IMR-90 (cell line): ENCODE measurements around the gene CTDSPL.

Experiments
- BHLHE40 ChIP-seq: fragments of 150-350 bp; IDR thresholded peaks from 2 replicates; pipeline ENCODE4 v1.6.1; 2016; ENCODE audit warnings: mild to moderate bottlenecking, low read depth, low read length
- CEBPB ChIP-seq: IDR thresholded peaks from 2 replicates; pipeline ENCODE4 v1.6.1; 2012; ENCODE audit warnings: low read depth, low read length, improper control_type of control experiment
- FOS ChIP-seq: fragments of 150-350 bp; IDR thresholded peaks from 2 replicates; pipeline ENCODE4 v1.6.1; 2016; ENCODE audit warnings: low read depth, low read length
- MAZ ChIP-seq: IDR thresholded peaks from 2 replicates; pipeline ENCODE4 v1.6.1; 2012; ENCODE audit warnings: low read depth, mild to moderate bottlenecking, low read length, improper control_type of control experiment, moderate library complexity, borderline replicate concordance
- MXI1 ChIP-seq: IDR thresholded peaks from 2 replicates; pipeline ENCODE4 v1.6.1; 2012; ENCODE audit warnings: low read depth, mild to moderate bottlenecking, low read length, moderate library complexity, borderline replicate concordance
- POLR2A ChIP-seq: IDR thresholded peaks from 2 replicates; pipeline ENCODE4 v1.6.1; 2012; ENCODE audit warnings: mild to moderate bottlenecking, low read depth, low read length
- RAD21 ChIP-seq: IDR thresholded peaks from 2 replicates; pipeline ENCODE4 v1.6.1; 2012; ENCODE audit warnings: low read length, improper control_type of control experiment
- RCOR1 ChIP-seq: IDR thresholded peaks from 2 replicates; pipeline ENCODE4 v1.6.1; 2012; ENCODE audit warnings: mild to moderate bottlenecking, low read length, improper control_type of control experiment; ENCODE audit not compliant: insufficient replicate concordance
- SMC3 ChIP-seq: fragments of 150-350 bp; IDR thresholded peaks from 2 replicates; pipeline ENCODE4 v1.6.1; 2016; ENCODE audit warnings: low read depth, mild to moderate bottlenecking, antibody characterized with exemption, low read length, moderate library complexity
- TF ChIP-seq, protein P1 (sequence below): conservative IDR thresholded peaks from 2 replicates; pipeline ENCODE4 v1.5.1; 2012; ENCODE audit warnings: mild to moderate bottlenecking, low read depth, low read length, improper control_type of control experiment
- TF ChIP-seq, protein P2 (sequence below): fragments of 150-350 bp; IDR thresholded peaks from 2 replicates; pipeline ENCODE4 v1.6.1; 2016; ENCODE audit warnings: low read depth, mild to moderate bottlenecking, low read length, moderate library complexity, borderline replicate concordance
- TF ChIP-seq, protein P3 (sequence below): fragments of 150-350 bp; IDR thresholded peaks from 2 replicates; pipeline ENCODE4 v1.6.1; 2017; ENCODE audit warnings: mild to moderate bottlenecking, antibody characterized with exemption, low read length, low read depth

DNA sequence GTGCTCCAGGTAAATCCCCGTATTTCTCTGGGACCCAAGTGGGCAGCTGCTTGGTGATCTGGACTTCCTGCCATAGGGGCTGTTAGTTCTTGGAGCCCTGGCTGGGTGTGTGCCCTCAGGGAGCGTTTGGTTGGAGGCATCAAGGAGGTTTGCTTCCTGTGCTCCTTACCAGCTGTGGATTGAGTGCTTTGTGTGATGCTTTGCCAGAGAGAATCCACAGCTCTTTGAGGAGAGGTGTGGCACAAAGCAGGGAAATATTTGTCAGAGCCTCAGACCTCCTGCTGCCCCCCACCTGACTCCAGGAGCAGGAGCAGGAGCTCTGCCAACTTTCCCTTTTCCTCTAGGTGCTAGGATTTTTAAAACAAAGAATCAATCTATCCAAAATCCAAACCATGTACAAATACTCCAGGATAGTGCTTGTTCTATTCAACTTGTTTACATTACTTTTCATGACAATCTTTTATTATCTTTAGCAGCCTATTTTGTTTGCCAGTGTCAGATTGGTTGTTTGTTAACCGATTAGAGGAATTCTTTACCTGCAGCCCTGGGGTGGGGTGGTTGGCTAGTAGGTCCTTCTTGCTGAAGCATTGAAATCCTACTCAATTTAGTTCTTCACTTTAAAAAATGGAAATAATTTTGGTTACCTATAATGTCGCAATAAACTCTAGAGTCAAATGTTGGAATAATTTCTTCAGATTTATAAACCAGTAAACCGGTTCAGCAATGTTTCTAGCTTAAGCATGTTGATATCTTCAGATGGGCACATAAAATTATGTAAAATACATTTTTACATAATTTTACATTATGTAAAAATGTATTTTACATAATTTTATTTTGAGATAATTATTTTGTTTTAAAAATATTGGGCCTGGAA lies 2.5 kb downstream of the CTDSPL start:
- no peak for TF ChIP-seq SMC3
- TF ChIP-seq, protein P1, sequence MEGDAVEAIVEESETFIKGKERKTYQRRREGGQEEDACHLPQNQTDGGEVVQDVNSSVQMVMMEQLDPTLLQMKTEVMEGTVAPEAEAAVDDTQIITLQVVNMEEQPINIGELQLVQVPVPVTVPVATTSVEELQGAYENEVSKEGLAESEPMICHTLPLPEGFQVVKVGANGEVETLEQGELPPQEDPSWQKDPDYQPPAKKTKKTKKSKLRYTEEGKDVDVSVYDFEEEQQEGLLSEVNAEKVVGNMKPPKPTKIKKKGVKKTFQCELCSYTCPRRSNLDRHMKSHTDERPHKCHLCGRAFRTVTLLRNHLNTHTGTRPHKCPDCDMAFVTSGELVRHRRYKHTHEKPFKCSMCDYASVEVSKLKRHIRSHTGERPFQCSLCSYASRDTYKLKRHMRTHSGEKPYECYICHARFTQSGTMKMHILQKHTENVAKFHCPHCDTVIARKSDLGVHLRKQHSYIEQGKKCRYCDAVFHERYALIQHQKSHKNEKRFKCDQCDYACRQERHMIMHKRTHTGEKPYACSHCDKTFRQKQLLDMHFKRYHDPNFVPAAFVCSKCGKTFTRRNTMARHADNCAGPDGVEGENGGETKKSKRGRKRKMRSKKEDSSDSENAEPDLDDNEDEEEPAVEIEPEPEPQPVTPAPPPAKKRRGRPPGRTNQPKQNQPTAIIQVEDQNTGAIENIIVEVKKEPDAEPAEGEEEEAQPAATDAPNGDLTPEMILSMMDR, result no peak
- no peak for TF ChIP-seq POLR2A
- peak; percentile 69; the same call in 1 of the 2 replicates for TF ChIP-seq CEBPB
- TF ChIP-seq RCOR1, result no peak
- TF ChIP-seq, protein P2, sequence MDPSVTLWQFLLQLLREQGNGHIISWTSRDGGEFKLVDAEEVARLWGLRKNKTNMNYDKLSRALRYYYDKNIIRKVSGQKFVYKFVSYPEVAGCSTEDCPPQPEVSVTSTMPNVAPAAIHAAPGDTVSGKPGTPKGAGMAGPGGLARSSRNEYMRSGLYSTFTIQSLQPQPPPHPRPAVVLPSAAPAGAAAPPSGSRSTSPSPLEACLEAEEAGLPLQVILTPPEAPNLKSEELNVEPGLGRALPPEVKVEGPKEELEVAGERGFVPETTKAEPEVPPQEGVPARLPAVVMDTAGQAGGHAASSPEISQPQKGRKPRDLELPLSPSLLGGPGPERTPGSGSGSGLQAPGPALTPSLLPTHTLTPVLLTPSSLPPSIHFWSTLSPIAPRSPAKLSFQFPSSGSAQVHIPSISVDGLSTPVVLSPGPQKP, result no peak
- TF ChIP-seq MXI1, result no peak
- TF ChIP-seq, protein P3, sequence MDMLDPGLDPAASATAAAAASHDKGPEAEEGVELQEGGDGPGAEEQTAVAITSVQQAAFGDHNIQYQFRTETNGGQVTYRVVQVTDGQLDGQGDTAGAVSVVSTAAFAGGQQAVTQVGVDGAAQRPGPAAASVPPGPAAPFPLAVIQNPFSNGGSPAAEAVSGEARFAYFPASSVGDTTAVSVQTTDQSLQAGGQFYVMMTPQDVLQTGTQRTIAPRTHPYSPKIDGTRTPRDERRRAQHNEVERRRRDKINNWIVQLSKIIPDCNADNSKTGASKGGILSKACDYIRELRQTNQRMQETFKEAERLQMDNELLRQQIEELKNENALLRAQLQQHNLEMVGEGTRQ, result no peak
- TF ChIP-seq RAD21, result no peak
- TF ChIP-seq BHLHE40, result no peak
- no peak for TF ChIP-seq FOS
- no peak for TF ChIP-seq MAZ
